ENCODE results near the gene SYT1.
A peak's percentile ranks its signal among the peaks of the same experiment; 100 is the strongest.

SYT1 gene

GRCh38 chr12:79482921-79483320 lies 618.3 kb downstream of the SYT1 start:
- no peak overlapping the region for H3K14ac ChIP-seq (ENCODE audit: low read length in 2 of 2)
- peaks cover 2% of the 10 kb centered on the region for H3K4me1 ChIP-seq (ENCODE audit: control insufficient read depth, insufficient read depth, low read depth, low read length)
- H3K4ac ChIP-seq (ENCODE audit: low read depth in 1 of 2, low read length in 2 of 2): no peak overlapping the region
- H3K23ac ChIP-seq (ENCODE audit: low read length in 2 of 2): no peak overlapping the region
- H3K27me3 ChIP-seq (ENCODE audit: control insufficient read depth in 1 of 2, insufficient read depth in 1 of 2, low read length in 2 of 2): no peaks in the 10 kb centered on the region
- H3K4me3 ChIP-seq (ENCODE audit: insufficient read depth in 1 of 2, low read depth in 1 of 2, low read length in 2 of 2): no peak overlapping the region
- no peak overlapping the region for H4K91ac ChIP-seq (ENCODE audit: low read length)
- H3K4me2 ChIP-seq (ENCODE audit: low read length, poor library complexity, severe bottlenecking): no peak overlapping the region
- no peak overlapping the region for H3K9ac ChIP-seq (ENCODE audit: low read length)
- no peak overlapping the region for H3K18ac ChIP-seq (ENCODE audit: low read depth in 1 of 2, low read length in 2 of 2)
- no peak overlapping the region for H2BK15ac ChIP-seq (ENCODE audit: low read depth, poor library complexity, severe bottlenecking)
- no peak overlapping the region for H3K27ac ChIP-seq (ENCODE audit: low read length, poor library complexity, severe bottlenecking)
- H2AFZ ChIP-seq (ENCODE audit: low read depth, low read length): no peak overlapping the region
- 25% methylated on average over 1 of the region's 2 CpGs for WGBS
- H4K8ac ChIP-seq (ENCODE audit: low read length): no peak overlapping the region
- no peak overlapping the region for H2BK12ac ChIP-seq (ENCODE audit: low read length in 2 of 2)
- DNase-seq: no peak
- no peak overlapping the region for H2BK5ac ChIP-seq (ENCODE audit: low read depth, low read length, poor library complexity, severe bottlenecking)
- H2AK5ac ChIP-seq (ENCODE audit: low read length, severe bottlenecking): no peak overlapping the region
- no peaks in the 10 kb centered on the region for H3K36me3 ChIP-seq (ENCODE audit: control insufficient read depth in 1 of 2, insufficient read depth in 2 of 2, low read depth in 1 of 2, low read length in 2 of 2)
- H3K79me1 ChIP-seq (replicated peaks; ENCODE audit: low read length, poor library complexity, severe bottlenecking): no peaks in the 10 kb centered on the region
- H2BK120ac ChIP-seq (ENCODE audit: low read depth, low read length): no peak overlapping the region
- no peaks in the 10 kb centered on the region for H3K9me3 ChIP-seq (ENCODE audit: control insufficient read depth, low read length)

GRCh38 chr12:79486154-79486553 lies 621.6 kb downstream of the SYT1 start:
- H3K18ac ChIP-seq (ENCODE audit: low read depth in 1 of 2, low read length in 2 of 2): no peak overlapping the region
- H4K91ac ChIP-seq (ENCODE audit: low read length): no peak overlapping the region
- H3K4me2 ChIP-seq (ENCODE audit: low read length, poor library complexity, severe bottlenecking): no peak overlapping the region
- H3K79me1 ChIP-seq (replicated peaks; ENCODE audit: low read length, poor library complexity, severe bottlenecking): no peaks in the 10 kb centered on the region
- no peak overlapping the region for H3K27ac ChIP-seq (ENCODE audit: low read length, poor library complexity, severe bottlenecking)
- H3K4ac ChIP-seq (ENCODE audit: low read depth in 1 of 2, low read length in 2 of 2): no peak overlapping the region
- H2BK12ac ChIP-seq (ENCODE audit: low read length in 2 of 2): no peak overlapping the region
- no peak overlapping the region for H2AFZ ChIP-seq (ENCODE audit: low read depth, low read length)
- H3K14ac ChIP-seq (ENCODE audit: low read length in 2 of 2): peak overlapping the region in 1 of 2 experiments; percentile 28
- H2AK5ac ChIP-seq (ENCODE audit: low read length, severe bottlenecking): no peak overlapping the region
- no peak overlapping the region for H3K4me3 ChIP-seq (ENCODE audit: insufficient read depth in 1 of 2, low read depth in 1 of 2, low read length in 2 of 2)
- no peak overlapping the region for H3K23ac ChIP-seq (ENCODE audit: low read length in 2 of 2)
- H3K9me3 ChIP-seq (ENCODE audit: control insufficient read depth, low read length): no peaks in the 10 kb centered on the region
- H3K4me1 ChIP-seq (ENCODE audit: control insufficient read depth, insufficient read depth, low read depth, low read length): peaks cover 2% of the 10 kb centered on the region
- H2BK120ac ChIP-seq (ENCODE audit: low read depth, low read length): no peak overlapping the region
- H3K27me3 ChIP-seq (ENCODE audit: control insufficient read depth in 1 of 2, insufficient read depth in 1 of 2, low read length in 2 of 2): no peaks in the 10 kb centered on the region
- H4K8ac ChIP-seq (ENCODE audit: low read length): no peak overlapping the region
- no peak overlapping the region for H2BK15ac ChIP-seq (ENCODE audit: low read depth, poor library complexity, severe bottlenecking)
- DNase-seq: no peak
- H3K9ac ChIP-seq (ENCODE audit: low read length): no peak overlapping the region
- no peak overlapping the region for H2BK5ac ChIP-seq (ENCODE audit: low read depth, low read length, poor library complexity, severe bottlenecking)
- H3K36me3 ChIP-seq (ENCODE audit: control insufficient read depth in 1 of 2, insufficient read depth in 2 of 2, low read depth in 1 of 2, low read length in 2 of 2): no peaks in the 10 kb centered on the region
- 83% methylated on average over 3 of the region's 3 CpGs for WGBS

- H3K23ac ChIP-seq (ENCODE audit: low read length in 2 of 2): no peak overlapping the region
- H3K79me1 ChIP-seq (replicated peaks; ENCODE audit: low read length, poor library complexity, severe bottlenecking): no peaks in the 10 kb centered on the region
- H3K14ac ChIP-seq (ENCODE audit: low read length in 2 of 2): no peak overlapping the region
- H3K4ac ChIP-seq (ENCODE audit: low read depth in 1 of 2, low read length in 2 of 2): no peak overlapping the region
- no peak overlapping the region for H3K4me3 ChIP-seq (ENCODE audit: insufficient read depth in 1 of 2, low read depth in 1 of 2, low read length in 2 of 2)
- H2BK5ac ChIP-seq (ENCODE audit: low read depth, low read length, poor library complexity, severe bottlenecking): no peak overlapping the region
- H2BK15ac ChIP-seq (ENCODE audit: low read depth, poor library complexity, severe bottlenecking): no peak overlapping the region
- no peak overlapping the region for H3K4me2 ChIP-seq (ENCODE audit: low read length, poor library complexity, severe bottlenecking)
- H4K8ac ChIP-seq (ENCODE audit: low read length): no peak overlapping the region
- no peak for DNase-seq
- no peak overlapping the region for H2BK12ac ChIP-seq (ENCODE audit: low read length in 2 of 2)
- no peak overlapping the region for H4K91ac ChIP-seq (ENCODE audit: low read length)
- H3K9ac ChIP-seq (ENCODE audit: low read length): no peak overlapping the region
- H3K18ac ChIP-seq (ENCODE audit: low read depth in 1 of 2, low read length in 2 of 2): no peak overlapping the region
- WGBS: 92% methylated on average over 2 of the region's 3 CpGs
- H2BK120ac ChIP-seq (ENCODE audit: low read depth, low read length): no peak overlapping the region
- H3K36me3 ChIP-seq (ENCODE audit: control insufficient read depth in 1 of 2, insufficient read depth in 2 of 2, low read depth in 1 of 2, low read length in 2 of 2): no peaks in the 10 kb centered on the region
- H3K27ac ChIP-seq (ENCODE audit: low read length, poor library complexity, severe bottlenecking): no peak overlapping the region
- H3K4me1 ChIP-seq (ENCODE audit: control insufficient read depth, insufficient read depth, low read depth, low read length): no peaks in the 10 kb centered on the region
- no peak overlapping the region for H2AK5ac ChIP-seq (ENCODE audit: low read length, severe bottlenecking)
- H2AFZ ChIP-seq (ENCODE audit: low read depth, low read length): no peak overlapping the region
- H3K9me3 ChIP-seq (ENCODE audit: control insufficient read depth, low read length): no peaks in the 10 kb centered on the region
- H3K27me3 ChIP-seq (ENCODE audit: control insufficient read depth in 1 of 2, insufficient read depth in 1 of 2, low read length in 2 of 2): no peaks in the 10 kb centered on the region
These were observed 623.0 kb downstream of the SYT1 start for GRCh38 chr12:79487386-79488110.

Small RNA genes lying within 50 kb of the gene (small RNA-seq; reads per million reads assigned to genes)
- 4.3 reads per million, percentile 45 among the genes with 10 or more reads in this experiment for gene MIR1252 (ENCODE audit: low read depth)
